ENCODE results near the gene C4orf50. TPM values are rescaled to one million over a fixed set of nuclear protein-coding genes. Genes with fewer than 3 reads are reported as not detected.

The C4orf50 gene
- total and polyA plus RNA-seq, 7 donors = not detected

- intact Hi-C loops (cut with DNase I) = no loop called here
- ATAC-seq (no peak), DNase-seq (no peak)
- Histone ChIP-seq H3K4me3 (no peak overlapping the region), H3K27me3 (ENCODE audit: insufficient read depth in 3 of 3, low read length in 2 of 3) (no peaks in the 10 kb centered on the region), H3K27ac (no peak overlapping the region), H3K9me3 (no peaks in the 10 kb centered on the region), H3K36me3 (ENCODE audit: insufficient read depth in 1 of 2, low read depth in 1 of 2) (no peaks in the 10 kb centered on the region), H3K4me1 (no peaks in the 10 kb centered on the region)
- 75 to 79% (median 76%) methylated on average over 7 of the region's 7 CpGs for WGBS, 3 donors
- TF ChIP-seq CTCF (IDR thresholded peaks at IDR 0.05) = no peak
These were observed 104.8 kb downstream of the C4orf50 start for GRCh38 chr4:5913454-5913853.

DNA sequence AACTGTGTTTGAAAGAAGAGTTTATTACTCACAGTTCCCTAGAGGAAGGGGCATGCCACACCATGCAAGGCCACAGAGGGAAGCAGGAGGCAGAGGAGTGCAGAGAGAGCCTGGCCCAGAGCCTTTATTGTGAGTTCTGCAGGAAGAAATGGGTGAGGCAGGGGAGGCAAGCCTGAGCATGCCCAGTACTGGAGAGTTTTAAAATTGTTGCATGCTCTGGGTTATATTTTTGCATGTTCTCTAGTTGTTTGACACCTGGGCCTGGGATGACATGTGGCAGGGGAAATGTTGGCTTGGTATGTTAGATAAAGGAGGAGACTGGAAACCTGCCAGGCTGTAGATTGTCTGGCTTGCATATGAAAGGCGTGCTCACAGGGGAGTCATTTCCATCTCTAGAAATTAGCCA lies 105.6 kb downstream of the C4orf50 start:
- H3K9me3 ChIP-seq = no peaks in the 10 kb centered on the region
- H3K4me1 ChIP-seq = no peaks in the 10 kb centered on the region
- no peak overlapping the region for H3K4me3 ChIP-seq
- no peak for DNase-seq
- no peak overlapping the region for H3K27ac ChIP-seq
- TF ChIP-seq CTCF (IDR thresholded peaks at IDR 0.05) = no peak
- H3K27me3 ChIP-seq (ENCODE audit: insufficient read depth in 3 of 3, low read length in 2 of 3) = no peaks in the 10 kb centered on the region
- ATAC-seq = no peak
- WGBS, 3 donors = 50 to 69% (median 68%) methylated on average over 1 of the region's 1 CpG
- no peaks in the 10 kb centered on the region for H3K36me3 ChIP-seq (ENCODE audit: insufficient read depth in 1 of 2, low read depth in 1 of 2)
- intact Hi-C loops (cut with DNase I) = no loop called here

GRCh38 chr4:5908876-5909427 lies 109.3 kb downstream of the C4orf50 start:
- H3K27me3 ChIP-seq (ENCODE audit: insufficient read depth in 3 of 3, low read length in 2 of 3) = peaks cover 0 to 7% (median 4%) of the 10 kb centered on the region in 3 donors
- H3K27ac ChIP-seq = no peak overlapping the region
- no peak for TF ChIP-seq CTCF (IDR thresholded peaks at IDR 0.05)
- DNase-seq (no peak), ATAC-seq (no peak)
- WGBS, 3 donors = 33 to 46% (median 43%) methylated on average over 3 of the region's 3 CpGs
- H3K9me3 ChIP-seq = no peaks in the 10 kb centered on the region
- intact Hi-C loops (cut with DNase I) = no loop called here
- H3K4me3 ChIP-seq = no peak overlapping the region
- H3K4me1 ChIP-seq = no peaks in the 10 kb centered on the region
- H3K36me3 ChIP-seq (ENCODE audit: insufficient read depth in 1 of 2, low read depth in 1 of 2) = no peaks in the 10 kb centered on the region

DNA sequence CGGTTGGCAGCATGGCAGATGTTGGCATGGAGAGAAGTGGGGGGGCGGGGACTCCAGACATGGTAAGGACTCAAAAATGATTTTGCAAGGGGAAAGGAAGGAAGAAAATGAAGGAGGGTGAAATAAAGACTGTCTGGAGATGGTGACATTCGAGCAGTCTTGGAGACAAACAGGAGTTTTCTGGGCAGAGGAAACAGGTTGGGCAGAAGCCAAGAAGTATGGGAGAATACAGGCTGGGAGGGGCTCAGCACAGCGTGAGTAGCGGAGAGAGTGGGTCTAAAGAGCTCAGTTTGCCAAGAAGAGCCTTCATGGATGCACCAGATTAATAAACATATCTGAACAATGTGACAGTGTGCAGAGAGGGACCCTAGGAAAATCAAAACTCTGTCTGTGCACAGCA lies 112.0 kb downstream of the C4orf50 start:
- H3K4me3 ChIP-seq = no peak overlapping the region
- WGBS, 3 donors = 11 to 17% (median 14%) methylated on average over 5 of the region's 5 CpGs

More for the DNA sequence above, 112.0 kb downstream of the C4orf50 start:
- TF ChIP-seq CTCF (IDR thresholded peaks at IDR 0.05) = no peak
- H3K36me3 ChIP-seq (ENCODE audit: insufficient read depth in 1 of 2, low read depth in 1 of 2) = no peaks in the 10 kb centered on the region
- H3K27ac ChIP-seq = no peak overlapping the region
- no peaks in the 10 kb centered on the region for H3K9me3 ChIP-seq
- peaks cover 0 to 12% (median 4%) of the 10 kb centered on the region in 3 donors for H3K27me3 ChIP-seq (ENCODE audit: insufficient read depth in 3 of 3, low read length in 2 of 3)
- no peaks in the 10 kb centered on the region for H3K4me1 ChIP-seq
- ATAC-seq (no peak), DNase-seq (no peak)
- intact Hi-C loops (cut with DNase I) = no loop called here
